Kidney (tissue), 14 donors: ENCODE data around the gene RAB23. TPM values are rescaled to one million over a fixed set of nuclear protein-coding genes. Genes with fewer than 3 reads are reported as not detected.

Source experiments
- DNase-seq, 5 donors: peaks; one replicate each; pipeline ENCODE4 v3.0.0-alpha.2; 2013 to 2020
- FAIRE-seq: peaks from 2 replicates; lab custom pipeline; 2012; peaks lifted over from hg19 to GRCh38; lab: Jason Lieb, UNC
- H3K27ac ChIP-seq, 2 donors: one replicate each; pipeline ENCODE4 v1.7.0; 2013; ENCODE audit warnings: low read depth in 2 of 2, low read length in 2 of 2, inconsistent platforms in 1 of 2
- H3K27me3 ChIP-seq: one replicate; pipeline ENCODE4 v1.7.1; 2013; ENCODE audit warnings: low read length, inconsistent platforms; ENCODE audit not compliant: control insufficient read depth, insufficient read depth
- H3K36me3 ChIP-seq, 3 donors: one replicate each; pipeline versions ENCODE4 v1.7.0 to v1.7.1; 2013; ENCODE audit warnings: low read length in 3 of 3, control low read depth in 1 of 3, inconsistent platforms in 1 of 3; ENCODE audit not compliant: insufficient read depth in 3 of 3, control insufficient read depth in 2 of 3
- H3K4me1 ChIP-seq, 3 donors: one replicate each; pipeline versions ENCODE4 v1.7.0 to v1.7.1; 2013; ENCODE audit warnings: low read length in 3 of 3, inconsistent platforms in 1 of 3, low read depth in 1 of 3; ENCODE audit not compliant: control insufficient read depth in 2 of 3, insufficient read depth in 2 of 3
- H3K4me3 ChIP-seq, 3 donors: one replicate each; pipeline versions ENCODE4 v1.7.0 to v1.8.1; 2013; ENCODE audit warnings: low read length in 3 of 3, control low read depth in 1 of 3, inconsistent platforms in 1 of 3
- H3K9ac ChIP-seq, 3 donors: one replicate each; pipeline versions ENCODE4 v1.7.0 to v1.7.1; 2013; ENCODE audit warnings: low read length in 3 of 3, control low read depth in 1 of 3, inconsistent platforms in 1 of 3
- H3K9me3 ChIP-seq, 3 donors: one replicate each; pipeline versions ENCODE4 v1.7.0 to v1.7.1; 2013; ENCODE audit warnings: low read length in 3 of 3, control low read depth in 1 of 3, inconsistent platforms in 1 of 3; ENCODE audit not compliant: control insufficient read depth in 2 of 3, insufficient read depth in 1 of 3
- intact Hi-C: fragments of 100-400 bp; cut with DNase I; formaldehyde crosslinking; loops from one replicate; pipeline ENCODE4 v1.11.1; 2022
- polyA plus RNA-seq: library from polyadenylated mRNA; stranded (reverse); fragments of 350-450 nt; fragmentation: Illumina TruSeq; extraction: RNeasy Lipid Tissue Mini Kit (QIAGEN cat#74804); gene quantifications from one replicate; pipeline ENCODE4 v1.2.3, GENCODE V29; 2014; ENCODE audit warnings: low read depth, low replicate concordance; ENCODE audit not compliant: insufficient read depth
- total RNA-seq: library from RNA; stranded (reverse); fragmentation: NEBNext Ultra II Directional; extraction: Animal tissue kit (Norgen Biotek cat#: 25700); gene quantifications from one replicate; pipeline ENCODE4 v1.2.1, GENCODE V29; 2021
- TF ChIP-seq, protein P1 (sequence below): IDR thresholded peaks from 3 replicates; pipeline ENCODE4 v1.5.1; 2012; ENCODE audit warnings: mild to moderate bottlenecking, moderate library complexity, borderline replicate concordance; ENCODE audit not compliant: insufficient read depth; ENCODE audit errors: extremely low read depth
- donor health status: control.
- donor health status: control.
- donor health status: control.
- donor health status: control.
- donor health status: control.
- donor health status: DM: yes; HTN: yes; CAD: no.
- donor health status: Normal renal cell carcinoma (clear cell type).

Gene RAB23
- total and polyA plus RNA-seq, 2 donors from 2014 or later = 6.0 to 8.0 TPM

DNA sequence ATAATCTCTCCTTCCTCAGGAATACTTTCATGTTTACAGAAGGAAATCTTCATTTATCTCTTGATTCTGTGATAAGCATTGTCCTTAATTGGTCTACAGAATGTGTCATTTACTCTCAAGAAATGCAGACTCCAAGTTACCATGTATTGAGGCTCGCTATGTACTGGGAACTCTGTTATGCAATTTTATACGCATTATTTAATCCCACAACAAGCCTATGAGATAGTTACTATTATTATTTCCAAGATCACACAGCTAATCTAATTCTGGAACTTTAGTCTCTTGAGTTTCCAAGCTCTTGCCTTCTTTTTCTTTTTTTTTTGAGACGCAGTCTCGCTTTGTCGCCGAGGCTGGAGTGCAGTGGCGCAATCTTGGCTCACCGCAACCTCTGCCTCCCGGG, 30.0 kb upstream of the RAB23 start:
- H3K4me1 ChIP-seq = peaks cover 0 to 7% (median 0%) of the 10 kb centered on the region in 3 donors
- no peak overlapping the region for H3K9ac ChIP-seq
- intact Hi-C loops = no loop called here
- no peaks in the 10 kb centered on the region for H3K9me3 ChIP-seq
- FAIRE-seq = no peak
- no peak overlapping the region for H3K27ac ChIP-seq
- H3K27me3 ChIP-seq = no peaks in the 10 kb centered on the region
- no peaks in the 10 kb centered on the region for H3K36me3 ChIP-seq
- no peak overlapping the region for H3K4me3 ChIP-seq
- DNase-seq = no peak
- TF ChIP-seq, protein P1, sequence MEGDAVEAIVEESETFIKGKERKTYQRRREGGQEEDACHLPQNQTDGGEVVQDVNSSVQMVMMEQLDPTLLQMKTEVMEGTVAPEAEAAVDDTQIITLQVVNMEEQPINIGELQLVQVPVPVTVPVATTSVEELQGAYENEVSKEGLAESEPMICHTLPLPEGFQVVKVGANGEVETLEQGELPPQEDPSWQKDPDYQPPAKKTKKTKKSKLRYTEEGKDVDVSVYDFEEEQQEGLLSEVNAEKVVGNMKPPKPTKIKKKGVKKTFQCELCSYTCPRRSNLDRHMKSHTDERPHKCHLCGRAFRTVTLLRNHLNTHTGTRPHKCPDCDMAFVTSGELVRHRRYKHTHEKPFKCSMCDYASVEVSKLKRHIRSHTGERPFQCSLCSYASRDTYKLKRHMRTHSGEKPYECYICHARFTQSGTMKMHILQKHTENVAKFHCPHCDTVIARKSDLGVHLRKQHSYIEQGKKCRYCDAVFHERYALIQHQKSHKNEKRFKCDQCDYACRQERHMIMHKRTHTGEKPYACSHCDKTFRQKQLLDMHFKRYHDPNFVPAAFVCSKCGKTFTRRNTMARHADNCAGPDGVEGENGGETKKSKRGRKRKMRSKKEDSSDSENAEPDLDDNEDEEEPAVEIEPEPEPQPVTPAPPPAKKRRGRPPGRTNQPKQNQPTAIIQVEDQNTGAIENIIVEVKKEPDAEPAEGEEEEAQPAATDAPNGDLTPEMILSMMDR = no peak

GRCh38 chr6:57250348-57250747, 28.2 kb upstream of the RAB23 start:
- DNase-seq (no peak), FAIRE-seq (no peak)
- H3K9me3 ChIP-seq = no peaks in the 10 kb centered on the region
- no peaks in the 10 kb centered on the region for H3K27me3 ChIP-seq
- no peak overlapping the region for H3K4me3 ChIP-seq
- TF ChIP-seq, protein P1 = no peak
- intact Hi-C loops = no loop called here
- no peak overlapping the region for H3K27ac ChIP-seq
- H3K36me3 ChIP-seq = no peaks in the 10 kb centered on the region
- peaks cover 0 to 7% (median 0%) of the 10 kb centered on the region in 3 donors for H3K4me1 ChIP-seq
- no peak overlapping the region for H3K9ac ChIP-seq

GRCh38 chr6:57248311-57248895, 26.3 kb upstream of the RAB23 start:
- no peaks in the 10 kb centered on the region for H3K27me3 ChIP-seq
- H3K27ac ChIP-seq = no peak overlapping the region
- no peak overlapping the region for H3K9ac ChIP-seq
- FAIRE-seq (no peak), DNase-seq (no peak)
- H3K9me3 ChIP-seq = no peaks in the 10 kb centered on the region
- peaks cover 0 to 4% (median 0%) of the 10 kb centered on the region in 3 donors for H3K4me1 ChIP-seq
- TF ChIP-seq, protein P1 = no peak
- H3K4me3 ChIP-seq = no peak overlapping the region
- H3K36me3 ChIP-seq = no peaks in the 10 kb centered on the region
- intact Hi-C loops = no loop called here

GRCh38 chr6:57247603-57248002, 25.5 kb upstream of the RAB23 start:
- H3K27me3 ChIP-seq = no peaks in the 10 kb centered on the region
- H3K27ac ChIP-seq = no peak overlapping the region
- no peaks in the 10 kb centered on the region for H3K4me1 ChIP-seq
- DNase-seq = no peak
- intact Hi-C loops = no loop called here
- H3K9me3 ChIP-seq = no peaks in the 10 kb centered on the region
- no peak for FAIRE-seq
- no peaks in the 10 kb centered on the region for H3K36me3 ChIP-seq
- TF ChIP-seq, protein P1 = no peak
- no peak overlapping the region for H3K4me3 ChIP-seq
- no peak overlapping the region for H3K9ac ChIP-seq
